ENCODE data around the gene SGO2.
"Not testable (repeated sequence)": the region's sequence is repeated elsewhere in the genome, so short reads cannot be mapped to it uniquely, and the experiment has no call there.

Gene SGO2

DNA sequence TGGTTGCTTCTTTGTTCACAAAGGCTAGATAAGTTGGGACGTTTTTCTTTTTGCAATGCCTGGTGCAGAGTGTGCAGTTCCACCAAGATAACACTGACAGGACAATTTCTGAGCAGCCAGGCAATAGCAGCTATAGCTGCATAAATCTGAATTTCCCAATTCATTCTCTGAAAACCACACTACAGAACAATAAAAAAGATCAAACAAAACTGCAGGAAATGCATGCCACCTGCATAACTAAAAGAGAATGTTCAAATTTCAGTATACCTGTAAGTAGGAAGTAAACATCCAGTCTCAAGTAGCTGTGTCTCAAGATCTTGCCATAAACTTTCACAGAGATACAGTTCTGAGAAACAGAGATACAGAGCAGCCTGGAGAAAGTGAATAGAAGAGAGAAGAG, 10.9 kb upstream of the SGO2 start:
- no peak for DNase-seq (ENCODE audit: low spot score)

DNA sequence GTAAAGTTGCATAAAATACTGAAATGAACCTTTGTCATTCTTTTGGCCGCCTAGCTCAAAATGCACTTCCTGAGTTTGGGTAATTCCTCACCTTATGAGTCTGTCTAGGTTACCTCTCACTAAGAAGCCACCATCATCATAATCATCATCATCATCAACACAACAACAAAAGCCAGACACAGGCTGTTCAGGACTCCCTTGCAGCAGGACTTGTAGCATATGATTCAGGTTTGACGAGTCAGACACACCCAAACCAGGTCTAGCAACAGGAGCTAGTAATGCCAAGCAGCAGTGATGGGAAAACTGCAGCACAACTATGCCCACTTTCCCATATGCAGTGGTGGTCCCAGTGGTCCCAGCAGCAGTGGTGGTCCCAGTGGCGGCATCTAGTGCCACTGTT, 2.8 kb upstream of the SGO2 start:
- no peak for DNase-seq (ENCODE audit: low spot score)

DNA sequence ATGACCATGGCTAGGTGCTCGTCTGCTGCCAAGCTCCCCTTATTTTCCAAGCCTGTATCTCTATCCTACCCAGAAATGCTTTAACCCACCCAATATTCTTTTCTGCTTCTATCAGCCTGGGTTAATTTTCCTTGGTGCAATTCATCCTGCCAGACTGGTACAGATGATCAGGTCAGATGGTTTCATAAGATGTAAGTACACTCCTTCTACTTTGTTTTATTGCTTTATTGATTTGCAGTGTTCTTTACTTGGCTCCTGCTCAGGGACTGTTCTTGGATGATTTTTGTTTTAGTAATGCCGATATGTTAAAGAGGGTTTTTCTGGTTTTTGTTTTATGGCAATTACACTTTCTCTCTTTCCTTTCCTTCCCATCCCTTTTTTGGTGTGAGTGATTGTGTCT, 2.4 kb upstream of the SGO2 start:
- no peak for DNase-seq (ENCODE audit: low spot score)

DNA sequence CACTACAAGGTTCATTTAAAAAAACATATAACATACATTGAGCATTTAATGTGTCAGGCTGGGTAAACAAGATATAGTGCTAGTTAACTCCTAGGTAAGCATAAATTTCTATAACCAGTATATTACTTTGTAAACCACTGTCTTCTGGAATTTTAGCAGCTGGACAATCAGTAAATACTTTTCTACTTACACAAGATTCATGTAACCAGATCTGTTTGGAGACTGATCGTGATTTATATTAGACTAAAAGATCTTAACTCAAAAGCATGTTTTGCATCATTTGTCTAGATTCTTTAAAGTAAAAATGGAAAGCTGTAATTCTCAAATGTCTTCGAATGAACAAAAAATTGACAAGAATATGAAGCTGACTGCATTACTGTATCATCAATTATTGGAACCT, 941 bp upstream of the SGO2 start:
- no peak for DNase-seq (ENCODE audit: low spot score)

DNA sequence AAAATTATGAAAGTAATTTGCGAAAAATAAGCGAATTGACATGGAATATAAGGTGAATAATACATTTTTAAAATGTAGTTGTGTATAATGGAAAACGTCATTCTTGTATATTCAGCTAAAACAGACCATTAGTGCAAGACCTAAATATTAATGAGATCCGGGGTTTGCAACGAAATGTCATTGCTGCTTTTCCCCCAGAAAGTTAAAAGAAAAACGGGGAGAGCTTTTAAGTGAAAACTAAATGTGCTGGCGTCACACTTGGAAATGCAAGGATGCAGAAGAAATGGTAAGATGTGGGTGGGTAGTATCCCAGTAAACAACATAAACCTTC, 491 bp upstream of the SGO2 start:
- no peak for DNase-seq (ENCODE audit: low spot score)

GRCh38 chr2:200528228-200528627, 2.2 kb downstream of the SGO2 start:
- no peak for DNase-seq (ENCODE audit: low spot score)

GRCh38 chr2:200533754-200534153, 7.7 kb downstream of the SGO2 start:
- DNase-seq (ENCODE audit: low spot score): no peak

- DNase-seq (ENCODE audit: low spot score): no peak
Observed at GRCh38 chr2:200534572-200534971, 8.6 kb downstream of the SGO2 start.

DNA sequence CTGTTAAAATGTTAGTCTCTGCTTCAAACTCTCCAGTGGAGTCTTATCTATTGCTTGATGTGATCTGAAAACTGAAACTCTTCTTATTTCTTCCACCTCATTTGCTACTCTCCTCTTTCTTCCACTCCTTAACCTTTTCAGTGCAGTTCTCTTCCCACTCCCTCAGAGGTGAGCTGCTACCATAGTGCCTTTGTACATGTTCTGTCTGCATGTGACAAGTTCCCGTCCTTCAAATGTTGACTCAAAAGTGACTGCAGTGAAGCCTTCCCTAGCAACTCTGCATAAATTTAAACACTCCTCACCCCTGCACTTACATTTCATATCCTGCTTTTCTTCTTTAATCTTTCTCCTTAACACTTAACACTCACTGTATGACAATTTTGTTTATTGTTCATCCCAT, 12.1 kb downstream of the SGO2 start:
- no peak for DNase-seq (ENCODE audit: low spot score)

- no peak for DNase-seq (ENCODE audit: low spot score)
Observed at GRCh38 chr2:200540793-200541192, 14.8 kb downstream of the SGO2 start.

- DNase-seq (ENCODE audit: low spot score): not testable (repeated sequence)
Observed at GRCh38 chr2:200566596-200566995, 40.6 kb downstream of the SGO2 start.

GRCh38 chr2:200567932-200568331, 41.9 kb downstream of the SGO2 start:
- DNase-seq (ENCODE audit: low spot score): no peak

DNA sequence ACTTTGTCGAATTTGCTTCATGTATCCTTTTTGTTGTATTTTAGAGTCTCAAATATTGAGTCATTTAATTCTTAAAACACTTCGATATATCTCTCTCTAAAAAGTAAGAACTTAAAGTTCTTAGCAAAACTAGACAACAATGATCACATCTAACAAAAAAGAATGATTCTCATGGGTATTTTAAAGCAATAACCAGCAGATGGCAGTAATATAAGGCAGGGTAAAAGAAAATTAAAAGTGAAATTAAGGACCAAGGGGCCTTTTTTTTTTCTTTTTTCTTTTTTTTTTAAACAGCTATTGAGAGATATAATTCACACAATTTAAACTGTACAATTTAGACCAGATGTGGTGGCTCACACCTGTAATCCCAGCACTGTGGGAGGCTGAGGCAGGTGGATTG, 50.0 kb downstream of the SGO2 start:
- peak; percentile 57 for DNase-seq (ENCODE audit: low spot score)

DNA sequence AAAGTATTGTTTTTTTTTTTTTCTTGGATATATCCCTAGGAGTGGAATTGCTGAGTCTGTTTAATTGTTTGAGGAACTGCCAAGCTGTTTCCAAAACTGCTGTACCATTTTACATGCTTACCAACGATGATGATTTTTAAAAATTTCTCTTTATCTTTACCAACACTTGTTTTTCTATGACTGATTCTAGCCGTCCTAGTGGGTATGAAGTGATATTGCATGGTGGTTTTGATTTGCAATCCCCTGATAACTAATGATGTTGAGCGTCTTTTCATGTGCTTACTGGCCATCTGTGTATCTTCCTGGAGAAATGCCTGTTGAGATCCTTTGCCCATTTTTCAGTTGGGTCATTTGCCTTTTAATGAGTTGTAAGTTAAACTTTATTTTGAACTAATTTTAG, 51.0 kb downstream of the SGO2 start:
- DNase-seq (ENCODE audit: low spot score): no peak

DNA sequence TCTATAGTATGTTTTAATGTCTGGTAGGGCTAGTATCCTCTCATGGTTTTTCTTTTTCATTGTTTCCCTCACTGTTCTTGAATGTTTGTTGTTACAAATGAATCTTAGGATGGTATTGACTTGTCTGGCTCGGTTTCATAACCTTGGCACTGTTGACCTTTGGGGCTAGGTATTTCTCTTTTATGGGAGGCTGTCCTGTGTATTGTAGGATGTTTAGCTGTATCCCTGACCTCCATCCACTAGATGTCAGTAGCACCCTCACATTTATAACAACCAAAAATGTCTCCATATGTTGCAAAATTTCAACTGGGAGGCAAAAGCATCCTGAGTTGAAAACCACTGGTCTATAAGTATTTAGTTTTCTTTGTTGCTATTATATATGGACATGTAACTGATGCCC, 52.8 kb downstream of the SGO2 start:
- no peak for DNase-seq (ENCODE audit: low spot score)

GRCh38 chr2:200584639-200585038, 58.6 kb downstream of the SGO2 start:
- no peak for DNase-seq (ENCODE audit: low spot score)

DNA sequence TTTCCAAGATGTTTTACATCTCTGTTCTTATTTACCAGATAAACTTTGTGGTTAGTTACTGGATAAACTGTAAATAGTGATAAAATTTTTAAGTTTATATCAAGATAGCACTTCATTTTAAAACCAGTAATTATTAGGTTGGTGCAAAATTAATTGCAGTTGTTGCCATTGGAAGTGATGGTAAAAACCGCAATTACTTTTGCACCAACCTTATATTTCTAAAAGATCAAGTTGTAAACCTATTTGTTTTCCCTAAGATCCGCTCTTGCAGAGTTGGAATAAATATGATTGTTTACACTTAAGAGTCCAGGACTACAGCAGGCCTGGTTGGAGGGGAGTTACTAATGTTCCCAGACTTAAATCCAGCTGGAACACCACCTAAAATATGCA, 59.3 kb downstream of the SGO2 start:
- no peak for DNase-seq (ENCODE audit: low spot score)

DNA sequence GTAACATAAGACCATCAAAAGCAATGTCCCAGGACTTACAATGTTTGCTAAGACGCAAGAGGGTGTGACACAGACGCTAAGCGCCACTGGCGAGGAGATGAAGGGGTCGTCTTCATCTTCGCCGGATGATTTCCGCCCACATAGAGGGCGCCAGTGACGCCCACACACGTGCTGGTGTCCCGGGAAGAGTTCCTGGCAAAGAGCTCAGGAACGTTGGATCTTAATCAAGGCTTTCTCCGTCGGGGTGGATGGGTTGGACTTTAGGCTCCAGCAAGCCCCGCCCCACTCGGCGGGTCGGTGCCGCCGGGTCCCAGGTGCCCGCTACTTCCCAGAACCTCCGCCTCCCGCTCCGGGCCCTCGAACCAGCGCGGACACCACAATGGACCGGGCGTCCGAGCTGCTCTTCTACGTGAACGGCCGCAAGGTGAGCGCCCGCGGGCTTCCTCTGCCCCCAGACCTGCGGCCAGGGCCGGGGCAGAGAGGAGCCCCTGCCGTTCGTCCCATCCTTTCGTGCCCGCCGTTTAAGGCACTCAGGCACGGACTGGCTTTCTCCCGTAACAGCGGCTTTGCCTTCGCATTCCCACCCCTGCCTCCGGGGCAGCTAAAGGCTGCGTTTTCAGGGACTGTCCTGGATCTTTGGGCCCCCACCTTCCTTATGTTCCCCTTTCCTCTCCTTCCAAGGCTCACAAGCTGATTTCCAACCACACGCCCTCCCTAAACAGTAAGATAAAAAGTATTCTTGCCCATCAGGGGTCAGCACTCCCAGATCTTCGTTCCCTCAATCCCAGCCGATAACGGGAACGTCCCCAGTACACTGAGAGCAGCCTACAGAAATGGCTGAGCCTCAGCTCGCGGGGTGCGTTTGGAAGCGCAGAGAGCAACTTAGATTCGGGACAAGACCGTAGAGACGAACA, 60.0 kb downstream of the SGO2 start, which contains the start of gene AOX1:
AOX1 (plus strand) TSS at position 285 of the 914 bp plus-strand sequence; CDS start at position 380, 95 bp downstream.
- peak; percentile 63 for DNase-seq (ENCODE audit: low spot score)

GRCh38 chr2:200586644-200586975, 60.6 kb downstream of the SGO2 start:
- no peak for DNase-seq (ENCODE audit: low spot score)

DNA sequence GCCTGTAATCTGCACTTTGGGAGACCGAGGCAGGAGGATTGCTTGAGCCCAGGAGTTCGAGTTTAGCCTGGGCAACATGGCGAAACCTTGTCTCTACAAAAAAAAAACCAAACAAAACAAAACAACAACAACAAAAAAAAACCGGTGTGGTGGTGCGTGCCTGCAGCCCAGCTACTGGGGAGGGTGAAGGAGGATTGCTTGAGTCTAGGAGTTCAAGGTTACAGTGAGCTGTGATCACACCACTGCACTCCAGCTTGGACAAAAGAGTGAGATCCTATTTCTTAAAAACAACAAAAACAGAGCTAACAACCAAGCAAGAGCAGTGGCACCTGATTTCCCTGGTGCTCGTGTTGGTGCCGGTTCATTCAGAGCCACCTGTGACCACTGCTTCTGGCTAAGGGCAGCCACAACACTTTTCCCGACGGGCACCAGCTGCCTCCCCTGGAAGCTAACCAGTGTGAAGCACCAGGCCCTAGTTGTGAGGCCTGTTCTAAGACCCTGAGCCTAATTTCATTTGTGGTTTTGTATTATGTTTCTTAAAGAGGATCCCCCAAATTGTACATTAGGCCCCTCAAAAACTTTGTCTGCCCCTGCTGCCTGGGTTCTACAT, 61.1 kb downstream of the SGO2 start:
- DNase-seq (ENCODE audit: low spot score): no peak

- DNase-seq (ENCODE audit: low spot score): no peak
Observed at GRCh38 chr2:200588076-200588678, 62.2 kb downstream of the SGO2 start.

DNA sequence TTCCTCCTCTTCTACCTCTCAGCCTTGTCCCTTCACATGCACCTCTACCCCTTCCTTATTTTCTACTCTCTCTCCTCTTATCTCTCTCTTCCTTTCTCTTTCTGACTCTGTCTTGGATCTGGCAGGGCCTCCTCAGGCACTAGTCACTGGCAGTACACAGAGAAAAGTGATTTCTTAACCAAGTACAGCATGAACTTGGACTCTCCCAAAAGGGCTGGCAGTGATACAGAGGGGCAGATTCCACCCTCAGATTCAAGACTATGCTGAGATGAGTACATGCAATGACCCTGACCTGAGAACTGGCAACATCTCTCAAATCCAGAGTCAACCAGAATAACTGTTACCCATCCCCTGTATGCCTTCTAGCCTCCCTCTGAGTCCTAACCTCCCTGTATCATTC, 64.1 kb downstream of the SGO2 start:
- peak; percentile 45 for DNase-seq (ENCODE audit: low spot score)

GRCh38 chr2:200591308-200591707, 65.3 kb downstream of the SGO2 start:
- DNase-seq (ENCODE audit: low spot score): no peak
